NOMO-1 treated with dmso at 0.1 percent for 144 hours (cell line): ENCODE results near the gene STIP1.
"Not testable (repeated sequence)": the region's sequence is repeated elsewhere in the genome, so short reads cannot be mapped to it uniquely, and the experiment has no call there.

ENCODE experiments used
- DNase-seq: peaks from one replicate; lab custom pipeline; 2025; ENCODE audit not compliant: unreplicated experiment; lab: John Stamatoyannopoulos, UW

The STIP1 gene

DNA sequence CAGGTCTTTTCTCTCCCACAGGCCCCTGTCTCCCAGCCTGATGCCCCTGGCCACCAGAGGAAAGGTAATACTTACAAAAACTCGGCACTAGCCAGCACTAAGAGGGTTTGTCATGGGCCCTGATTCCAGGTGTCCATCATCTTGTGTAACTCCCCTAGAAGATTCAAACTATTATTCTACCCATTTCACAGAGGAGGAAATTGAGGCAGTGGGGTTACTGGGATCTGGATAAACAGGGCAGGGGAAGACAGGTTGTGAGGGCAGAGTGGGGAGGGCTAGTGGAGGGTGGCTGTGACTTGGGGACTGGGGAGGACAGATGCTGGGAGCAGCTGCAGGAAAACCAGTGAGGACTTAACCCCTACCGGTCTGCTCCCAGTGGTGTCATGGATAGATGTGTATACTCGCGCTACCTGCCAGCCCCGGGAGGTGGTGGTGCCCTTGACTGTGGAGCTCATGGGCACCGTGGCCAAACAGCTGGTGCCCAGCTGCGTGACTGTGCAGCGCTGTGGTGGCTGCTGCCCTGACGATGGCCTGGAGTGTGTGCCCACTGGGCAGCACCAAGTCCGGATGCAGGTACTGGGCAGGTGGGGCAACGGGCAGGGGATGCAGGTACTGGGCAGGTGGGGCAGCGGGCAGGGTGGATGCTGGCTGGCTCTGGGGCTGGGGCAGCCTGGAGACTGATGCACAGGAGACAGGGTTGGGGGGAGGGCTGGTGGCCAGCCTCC, 49.6 kb downstream of the STIP1 start:
- DNase-seq = no peak

DNA sequence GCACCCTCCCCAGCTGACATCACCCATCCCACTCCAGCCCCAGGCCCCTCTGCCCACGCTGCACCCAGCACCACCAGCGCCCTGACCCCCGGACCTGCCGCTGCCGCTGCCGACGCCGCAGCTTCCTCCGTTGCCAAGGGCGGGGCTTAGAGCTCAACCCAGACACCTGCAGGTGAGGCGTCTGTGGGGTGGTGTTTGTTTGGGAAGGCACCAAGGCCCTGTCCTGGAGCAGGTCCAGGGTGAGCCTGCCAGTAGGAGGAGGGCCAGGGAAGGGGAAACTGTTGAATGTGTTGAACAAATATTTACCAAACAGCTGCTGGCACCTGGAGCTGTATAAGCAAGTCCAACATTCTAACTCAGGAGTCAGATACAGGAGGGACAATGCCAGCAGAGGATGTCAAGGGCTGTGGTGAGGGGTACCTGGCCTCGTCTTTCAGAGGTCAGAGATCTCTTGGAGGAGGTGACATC, 51.5 kb downstream of the STIP1 start:
- DNase-seq = no peak

DNA sequence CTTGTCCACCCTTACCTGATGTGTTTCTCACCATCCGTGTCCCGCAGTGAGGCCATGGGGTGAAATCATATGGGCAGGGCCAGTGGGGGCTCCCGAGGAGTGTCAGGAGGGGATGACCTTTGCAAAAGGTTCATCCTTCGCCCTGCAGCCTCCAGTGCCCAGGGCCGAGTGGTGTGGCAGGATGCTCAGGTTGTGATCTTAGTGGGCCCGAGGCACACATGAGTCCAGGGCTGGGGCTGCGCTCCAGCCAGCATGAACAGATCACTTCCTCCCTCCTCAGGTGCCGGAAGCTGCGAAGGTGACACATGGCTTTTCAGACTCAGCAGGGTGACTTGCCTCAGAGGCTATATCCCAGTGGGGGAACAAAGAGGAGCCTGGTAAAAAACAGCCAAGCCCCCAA, 52.1 kb downstream of the STIP1 start:
- DNase-seq = no peak

DNA sequence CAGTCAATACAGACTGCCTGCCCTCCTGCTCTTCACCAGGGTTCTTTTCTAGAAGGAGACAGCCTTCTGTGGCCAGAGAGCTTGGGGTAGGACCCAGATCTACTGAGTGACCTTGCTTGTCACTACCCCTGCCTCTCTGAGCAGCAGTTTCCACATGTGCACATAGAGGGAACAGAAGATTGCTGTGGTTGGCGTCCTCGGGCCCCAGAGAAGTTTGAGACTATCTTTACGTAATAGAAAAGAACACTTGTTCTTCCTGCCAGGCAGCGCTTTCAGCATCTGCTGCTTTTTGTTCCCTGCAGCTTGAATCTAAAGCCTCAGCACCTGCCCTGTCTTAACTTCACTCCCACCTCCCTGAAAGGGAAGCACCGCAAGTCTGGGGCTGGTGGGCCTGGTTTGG, 53.0 kb downstream of the STIP1 start:
- peak; percentile 73 for DNase-seq

DNA sequence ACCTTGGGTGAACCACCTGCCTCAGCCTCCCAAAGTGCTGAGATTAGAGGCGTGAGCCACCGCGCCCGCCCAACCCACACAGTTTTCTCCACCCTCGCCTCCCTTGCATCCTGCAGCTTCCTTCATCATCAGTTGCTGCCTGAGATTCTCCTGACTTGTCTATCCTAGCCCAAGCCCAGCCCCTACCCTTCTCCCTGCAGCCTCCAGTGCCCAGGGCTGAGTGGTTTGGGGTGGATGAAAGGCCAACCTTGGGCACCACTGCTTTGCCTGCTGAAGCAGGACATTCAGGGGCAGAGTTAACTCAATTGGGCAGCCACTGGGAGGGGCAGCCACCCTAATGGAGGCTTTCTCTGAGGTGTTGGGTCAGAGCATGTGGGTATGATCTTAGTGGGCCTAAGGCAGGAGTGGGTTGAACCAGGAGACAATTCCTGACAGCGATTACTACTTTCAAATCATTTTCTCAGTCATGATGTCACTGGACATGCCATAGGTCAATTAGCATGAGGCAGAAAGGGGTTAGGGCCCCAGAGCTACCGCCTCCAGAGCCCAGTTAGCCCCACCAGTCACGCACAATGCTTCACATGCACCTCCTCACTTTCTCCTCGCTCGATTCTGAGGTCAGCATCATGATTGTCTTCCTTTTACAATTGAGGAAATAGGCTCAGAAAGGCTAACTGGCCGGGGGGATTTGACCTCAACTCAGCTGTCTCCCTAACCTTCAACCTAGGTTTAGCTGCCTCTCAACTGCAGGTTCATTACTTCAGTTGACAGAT, 53.9 kb downstream of the STIP1 start:
- DNase-seq = peak; percentile 98

DNA sequence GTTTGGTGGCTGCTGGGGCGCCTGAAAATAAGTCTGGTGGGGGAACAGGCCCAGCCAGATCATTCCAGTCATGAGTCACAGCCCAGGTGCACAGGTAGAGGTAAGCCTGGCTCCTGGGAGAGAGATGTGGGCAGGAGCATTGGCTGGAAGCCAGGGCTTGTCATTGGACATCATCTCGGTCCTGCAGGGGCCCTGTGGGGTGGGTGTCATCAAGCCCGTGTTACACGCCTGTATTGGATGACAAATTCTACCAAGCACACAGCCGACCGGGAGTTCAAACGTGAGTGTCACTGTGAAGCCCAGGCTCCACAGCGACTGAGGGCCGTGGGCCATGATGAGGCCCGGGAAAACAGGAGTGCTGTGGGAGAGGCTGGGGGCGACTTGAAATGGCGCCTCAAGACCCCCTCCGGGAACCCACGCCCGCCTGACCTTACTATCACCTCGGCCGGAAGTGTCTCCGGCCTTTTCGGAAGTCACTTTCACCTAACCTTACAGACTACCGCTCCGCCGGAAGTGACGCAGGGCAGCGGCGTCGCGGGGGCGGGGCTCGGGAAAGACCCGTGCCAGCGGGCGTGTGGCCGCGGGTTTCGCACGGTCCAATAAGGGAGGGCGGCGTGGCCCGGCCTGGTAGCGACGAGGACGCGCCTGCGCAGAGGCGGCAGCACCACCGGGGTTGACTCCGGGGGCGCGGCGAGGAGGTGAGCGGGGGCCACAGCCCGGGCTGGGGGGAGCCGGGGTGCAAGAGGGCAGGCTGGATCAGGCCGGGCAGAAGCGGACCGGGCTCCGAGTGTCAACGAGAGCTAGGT, 54.7 kb downstream of the STIP1 start, which contains the start of gene FKBP2:
Gene FKBP2, plus strand, starts transcription at position 661 of the 806 bp plus-strand sequence. CDS start 1,293 bp downstream, outside the sequence.
- peak; percentile 96 for DNase-seq

DNA sequence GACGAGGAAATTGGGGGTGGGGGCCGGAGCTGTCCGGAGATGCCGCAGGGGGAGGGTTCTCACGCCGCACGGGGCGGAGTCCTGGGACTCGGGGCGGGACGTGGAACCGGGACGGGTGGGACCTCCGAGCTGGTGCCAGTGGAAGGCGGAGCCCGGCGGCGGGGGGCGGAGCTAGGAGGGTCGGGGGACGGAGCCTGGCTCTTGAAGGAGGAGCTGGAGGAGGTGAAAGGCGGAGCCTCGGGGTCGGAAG, 55.2 kb downstream of the STIP1 start:
- no peak for DNase-seq

DNA sequence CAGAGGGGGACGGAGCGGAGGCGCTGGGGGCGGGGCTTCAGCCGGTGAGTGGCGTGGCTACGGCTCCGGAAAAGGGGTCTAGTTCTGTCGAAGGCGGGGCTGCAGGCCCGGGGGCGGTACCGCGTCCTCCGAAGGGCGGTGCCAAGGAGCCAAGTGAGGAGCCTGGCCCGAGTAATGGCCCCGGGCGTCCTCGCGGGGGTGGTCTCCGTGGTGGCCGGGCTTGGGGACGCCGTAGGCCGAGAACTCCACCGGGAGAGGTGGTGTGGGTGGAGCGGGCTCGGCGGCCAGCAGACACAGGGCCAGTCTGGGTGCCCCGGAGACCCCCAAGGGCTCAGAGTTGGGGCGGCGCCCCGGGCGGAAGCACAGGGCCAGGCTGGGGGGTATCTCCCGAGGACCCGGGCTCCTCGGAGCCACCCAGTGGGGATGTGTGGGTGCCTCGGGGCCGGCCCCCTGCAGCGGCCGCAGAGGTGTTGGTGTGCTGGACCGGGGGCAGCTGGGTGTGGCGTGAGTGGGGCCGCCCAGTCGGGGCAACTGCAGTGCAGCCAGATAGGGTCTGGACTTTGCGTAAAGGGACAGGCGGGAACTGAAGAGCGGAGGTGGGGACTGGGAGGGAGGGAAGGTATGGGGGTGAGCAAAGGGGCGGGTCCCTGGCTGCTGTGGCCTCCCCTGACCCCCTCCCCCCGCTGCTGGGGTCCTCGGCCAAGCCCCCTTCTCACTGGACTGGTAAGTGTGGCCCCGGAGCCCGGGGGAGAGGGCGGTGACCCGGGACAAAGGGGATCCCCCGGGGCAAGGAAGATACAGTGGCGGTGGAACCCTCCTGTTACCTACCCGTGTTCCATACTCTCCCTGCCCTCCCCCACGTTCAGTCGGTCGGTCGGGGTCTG, 55.8 kb downstream of the STIP1 start:
- peak; percentile 98 for DNase-seq

DNA sequence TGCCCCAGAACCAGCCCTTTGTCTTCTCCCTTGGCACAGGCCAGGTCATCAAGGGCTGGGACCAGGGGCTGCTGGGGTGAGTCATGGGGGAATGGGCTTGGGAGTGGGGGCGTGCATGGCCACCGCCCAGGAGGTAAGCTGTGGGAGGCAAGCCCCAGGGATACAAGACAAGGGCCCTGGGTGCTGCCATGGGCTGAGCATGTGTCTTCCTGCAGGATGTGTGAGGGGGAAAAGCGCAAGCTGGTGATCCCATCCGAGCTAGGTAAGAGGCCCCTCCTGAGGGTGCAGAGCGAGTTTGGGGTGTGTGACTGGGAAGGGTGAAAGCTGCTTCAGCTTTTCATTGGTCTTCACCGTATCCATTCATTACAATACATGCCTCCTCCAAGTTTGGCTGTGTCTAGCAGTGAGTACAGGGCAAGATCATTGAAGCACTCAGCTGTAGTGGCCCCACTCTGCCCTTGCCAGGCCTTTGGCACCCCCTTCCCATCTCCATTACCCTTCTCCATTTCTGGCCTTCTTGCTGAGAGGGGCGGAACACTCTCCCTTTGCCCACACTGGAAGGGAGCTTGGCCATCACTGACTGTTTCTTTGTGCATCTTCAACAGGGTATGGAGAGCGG, 57.4 kb downstream of the STIP1 start:
- no peak for DNase-seq

DNA sequence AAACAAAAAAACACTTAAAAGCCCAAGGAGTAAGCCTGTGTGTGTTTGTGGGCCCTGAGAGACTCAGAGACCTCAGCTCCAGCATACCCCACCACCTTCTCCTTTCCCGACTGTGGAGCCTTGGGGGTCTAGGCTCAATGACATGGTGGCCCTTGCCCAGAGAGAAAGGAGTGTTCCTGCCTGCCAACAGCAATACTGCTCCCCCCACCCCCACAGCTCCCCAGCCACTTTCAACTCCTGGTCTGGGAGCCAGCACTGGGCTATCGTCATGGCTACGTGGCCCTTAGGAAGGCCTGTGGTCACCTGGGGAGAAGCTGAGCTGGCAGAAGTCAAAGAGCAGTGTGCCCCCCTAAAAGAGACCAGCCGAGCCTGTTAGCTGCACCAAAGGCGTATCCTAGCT, 58.1 kb downstream of the STIP1 start:
- no peak for DNase-seq

DNA sequence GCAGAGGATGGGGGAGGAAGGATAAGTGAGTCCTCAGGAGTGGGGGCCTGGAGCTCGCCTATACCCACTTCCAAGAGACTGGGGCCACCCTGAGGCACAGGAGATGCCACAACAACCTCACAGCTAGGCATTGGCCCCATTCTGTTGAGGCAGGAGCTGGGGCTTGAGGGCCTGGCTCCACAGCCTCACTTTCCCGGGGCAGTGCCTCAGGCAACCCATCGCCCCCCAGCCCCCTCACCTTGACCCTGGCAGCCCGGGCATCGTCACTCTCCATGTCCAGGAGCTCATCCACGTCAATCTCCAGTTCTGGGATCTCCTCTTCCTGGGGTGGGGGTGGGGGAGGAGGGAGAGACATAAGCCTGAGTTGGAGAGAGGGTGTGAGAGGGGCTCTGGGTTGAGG, 59.0 kb downstream of the STIP1 start:
- DNase-seq = no peak

DNA sequence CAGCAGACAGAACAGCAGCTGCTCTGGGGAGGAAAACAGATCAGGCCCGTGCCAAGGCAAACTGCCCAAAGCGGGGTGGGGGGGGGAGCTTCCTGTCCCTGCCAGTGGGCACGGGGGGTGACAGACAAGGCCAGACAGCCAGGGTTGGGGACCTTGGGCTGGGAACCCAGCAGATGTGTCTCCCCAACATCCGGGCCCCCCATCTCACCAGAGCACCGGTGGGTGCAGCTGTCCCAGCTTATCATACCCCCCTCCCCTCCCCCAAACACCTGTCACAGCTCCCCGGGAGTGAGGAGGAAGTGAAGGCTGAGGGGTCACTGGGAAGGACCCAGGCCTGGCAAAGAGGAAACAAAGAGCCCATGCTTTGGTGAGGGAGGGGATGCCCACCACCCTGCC, 59.4 kb downstream of the STIP1 start:
- DNase-seq = no peak

DNA sequence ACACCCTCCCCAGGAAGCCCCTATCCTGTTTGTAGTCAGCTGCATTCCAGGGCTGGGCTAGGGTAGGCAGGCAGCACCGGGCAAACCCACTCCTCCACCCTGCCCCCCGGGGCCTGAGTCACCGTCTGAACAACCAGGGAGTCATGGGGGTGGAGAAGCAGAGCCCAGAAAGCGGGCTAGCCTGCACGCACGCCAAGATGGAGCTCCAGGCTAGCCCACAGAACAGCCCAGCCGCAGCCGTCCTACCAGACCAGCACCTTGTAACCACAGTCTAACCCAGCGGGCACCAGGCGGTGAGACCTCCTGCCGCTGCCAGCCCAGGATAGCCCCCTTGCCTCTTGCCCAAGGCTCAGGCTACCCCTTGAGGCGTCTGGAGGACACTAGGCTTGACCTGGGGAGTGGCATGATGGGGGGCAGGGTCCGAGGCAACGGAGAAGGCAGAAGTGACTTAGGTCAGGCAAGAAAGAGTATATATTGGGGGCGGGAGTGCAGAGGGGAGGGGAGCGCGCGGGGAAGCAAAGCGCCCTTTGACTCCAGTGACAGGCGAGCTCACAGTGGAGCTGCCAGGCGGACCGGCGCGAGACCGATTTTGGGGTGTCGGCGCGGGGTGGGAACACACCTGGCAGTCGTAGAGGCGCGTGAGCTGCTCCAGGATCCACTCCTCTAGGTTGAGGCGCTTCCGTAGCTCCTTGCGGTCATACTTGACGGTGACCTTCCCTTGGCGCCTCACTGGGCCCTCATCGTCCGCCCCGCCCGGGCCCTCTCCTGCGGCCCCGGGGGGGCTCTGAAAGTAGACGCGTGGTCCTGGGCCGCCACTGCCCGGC, 60.0 kb downstream of the STIP1 start:
- peak; percentile 34 for DNase-seq

DNA sequence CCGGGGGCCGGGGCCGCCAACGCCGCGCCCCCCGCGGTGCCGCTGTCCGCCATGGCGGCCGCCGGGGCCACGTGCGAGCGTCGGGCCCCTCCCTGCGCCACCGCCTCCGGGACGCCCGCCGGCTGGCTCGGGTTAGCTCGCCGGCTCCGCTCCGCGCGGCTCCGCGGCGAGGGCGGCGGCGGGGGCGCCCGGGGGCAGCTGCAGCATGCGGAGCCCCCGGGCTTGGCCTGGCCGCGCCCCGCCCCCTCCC, 60.6 kb downstream of the STIP1 start:
- not testable (repeated sequence) for DNase-seq

DNA sequence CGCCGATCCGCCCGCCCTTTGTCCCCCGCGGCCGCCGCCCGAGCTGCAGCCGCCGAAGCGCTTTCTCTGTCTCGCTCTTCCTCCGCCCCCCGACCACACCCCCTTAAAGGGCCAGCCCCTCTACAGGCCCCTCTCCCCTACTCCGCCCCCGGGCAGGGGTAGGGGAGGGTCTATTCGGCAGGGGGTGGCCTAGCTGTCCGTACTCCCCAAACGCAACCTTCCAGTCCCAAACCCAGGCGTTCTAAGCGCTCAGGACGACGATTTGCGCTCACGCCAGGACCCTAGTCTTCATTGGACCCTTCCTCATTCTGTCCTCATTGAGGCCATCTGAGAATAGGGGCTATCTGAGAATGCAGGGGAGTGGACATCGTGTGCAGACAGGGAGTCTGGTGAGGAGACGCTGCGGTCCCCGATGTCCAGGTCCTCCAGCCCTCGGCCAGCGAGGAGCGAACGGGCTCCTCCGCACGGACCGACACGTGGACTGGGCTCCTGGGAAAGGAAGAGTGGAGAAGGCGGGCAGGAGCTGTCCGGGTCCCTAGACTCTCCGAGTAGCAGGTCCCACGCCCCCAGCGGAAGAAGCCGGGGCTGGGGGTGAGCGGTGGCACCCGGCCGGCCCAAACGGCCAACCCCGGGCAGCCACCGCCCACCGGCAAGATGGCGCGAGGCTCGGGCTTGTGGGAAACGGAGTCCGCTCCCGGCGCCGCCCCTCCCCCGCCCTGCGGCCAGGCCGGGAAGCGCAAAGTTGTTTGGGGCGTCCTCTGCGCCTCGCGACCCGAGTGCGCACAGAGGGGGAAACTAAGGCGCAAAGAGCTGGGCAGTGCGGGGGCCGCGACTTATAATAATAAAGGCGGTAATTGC, 61.1 kb downstream of the STIP1 start, which contains the start of gene PPP1R14B:
Gene PPP1R14B, minus strand, starts transcription at position 73 of the 858 bp plus-strand sequence. CDS start 270 bp downstream, outside the sequence.
- peak; percentile 84 for DNase-seq

DNA sequence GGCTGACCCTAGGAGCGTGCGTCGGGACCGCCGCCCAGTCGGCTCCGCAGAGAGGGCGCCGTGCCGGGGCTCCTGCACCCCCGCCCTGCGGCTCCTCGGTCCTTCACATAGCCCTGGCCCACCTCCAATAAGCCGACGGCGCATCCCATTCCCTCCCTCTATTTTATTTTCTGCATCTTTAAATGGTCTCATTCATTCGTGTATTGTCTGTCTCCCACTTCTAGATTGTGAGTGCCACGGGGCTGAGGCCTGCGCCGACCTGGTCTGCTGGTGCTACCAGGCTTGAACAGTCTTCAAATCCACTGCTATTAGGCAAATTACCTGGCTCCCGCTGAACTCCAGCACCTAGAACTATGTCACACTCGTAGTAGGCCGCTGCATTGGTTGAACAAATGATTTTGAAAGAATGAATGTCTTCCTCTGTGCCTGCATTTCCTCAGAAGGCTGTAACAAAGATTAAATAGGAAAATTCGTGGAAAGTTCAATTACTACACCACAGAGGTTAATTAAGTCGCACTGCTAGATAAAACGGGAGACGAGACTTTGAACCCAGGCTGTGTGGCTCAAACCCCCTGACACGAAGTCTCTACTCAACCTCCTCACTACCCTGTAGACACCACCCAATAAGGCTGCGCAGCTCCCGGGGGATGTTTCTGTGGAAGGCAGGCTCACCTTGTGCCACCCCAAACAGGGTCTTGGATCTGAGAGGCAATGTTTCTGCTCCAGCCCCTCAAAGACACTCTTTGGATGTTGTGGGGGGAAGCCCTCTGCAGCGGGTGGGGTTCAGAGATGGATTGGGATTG, 62.0 kb downstream of the STIP1 start:
- no peak for DNase-seq

DNA sequence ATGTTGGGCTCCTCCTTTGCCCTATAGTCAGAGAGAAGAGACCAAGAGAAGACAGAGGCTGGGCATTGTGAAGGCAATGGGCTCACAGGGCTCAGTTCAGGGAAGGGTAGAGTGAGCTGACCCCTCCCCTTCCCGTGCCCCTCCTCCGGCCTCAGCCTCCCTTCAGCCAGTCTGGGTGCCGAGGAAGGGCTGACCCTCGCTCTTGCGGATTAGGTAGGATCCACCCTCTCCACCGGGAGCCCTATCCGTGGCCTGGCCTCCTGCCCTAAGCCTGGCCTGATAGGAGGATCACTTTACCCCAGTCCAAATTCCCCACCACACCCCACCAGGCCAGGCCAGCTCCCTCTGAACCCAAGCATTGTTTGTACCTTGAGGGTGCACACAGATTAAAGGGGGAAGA, 62.6 kb downstream of the STIP1 start:
- no peak for DNase-seq

DNA sequence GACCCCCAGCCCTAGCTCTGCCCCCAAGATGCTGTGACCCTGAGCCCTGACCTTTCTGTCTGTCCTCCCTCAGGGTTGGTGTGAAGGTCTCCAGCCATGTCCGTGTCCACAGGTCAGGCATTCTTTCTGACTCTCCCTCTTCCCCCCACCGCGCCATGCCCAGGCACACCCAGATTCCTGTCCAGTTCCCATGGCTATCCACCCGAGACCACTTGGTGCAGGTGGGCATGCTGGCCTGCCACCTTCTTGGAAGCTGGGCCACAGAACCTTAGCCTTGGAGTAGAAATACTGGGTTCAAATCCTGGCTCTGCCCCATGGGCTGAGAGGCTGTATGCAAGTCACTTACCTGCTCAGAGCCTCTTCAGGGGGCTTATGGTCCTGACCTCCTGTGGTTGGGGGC, 63.1 kb downstream of the STIP1 start:
- DNase-seq = no peak
